Endothelial cell of umbilical vein (primary cell): ENCODE results near the gene NPC1L1. TPM values are rescaled to one million over a fixed set of nuclear protein-coding genes. Genes with fewer than 3 reads are reported as not detected.

Experiments used
- BruUV-seq: library from RNA; stranded (reverse); fragments of 400-500 nt; replicated peaks from 2 replicates; lab custom pipeline; 2021; lab: Mats Ljungman, UMichigan
- CTCF ChIA-PET: fragments of 300-600, 350-600 bp; sonication (Branson Sonifier 250); formaldehyde crosslinking; loops from one replicate; lab custom pipeline; 2021; ENCODE audit warnings: antibody characterized with exemption, inconsistent platforms; lab: Charles Lee
- POLR2A ChIA-PET: fragments of 300-600, 350-600 bp; sonication (Branson Sonifier 250); formaldehyde crosslinking; loops from one replicate; lab custom pipeline; 2021; ENCODE audit warnings: antibody characterized with exemption, inconsistent platforms; lab: Charles Lee
- DNase-seq: peaks from one replicate; pipeline ENCODE4 v3.0.0-alpha.2; 2011; ENCODE audit warnings: low read depth, low spot score
- FAIRE-seq: peaks from 2 replicates; lab custom pipeline; 2011; peaks lifted over from hg19 to GRCh38; lab: Jason Lieb, UNC
- H2AFZ ChIP-seq: 2 replicates; pipeline ENCODE4 v1.6.0; 2012; ENCODE audit warnings: low read depth, low read length, control low read depth, inconsistent platforms
- H3K27ac ChIP-seq: 2 replicates; pipeline ENCODE4 v1.5.1; 2011; ENCODE audit warnings: low read depth, mild to moderate bottlenecking, control low read depth, low read length, moderate library complexity; ENCODE audit not compliant: insufficient read depth
- H3K27me3 ChIP-seq, 2 experiments: 2 replicates each; pipeline versions ENCODE4 v1.6.0 to v1.6.1; 2011; ENCODE audit warnings: low read length in 2 of 2, mixed read lengths in 1 of 2; ENCODE audit not compliant: control insufficient read depth in 2 of 2, insufficient read depth in 2 of 2
- H3K36me3 ChIP-seq, 2 experiments: 2 replicates in 1 of 2; 3 replicates in 1 of 2; pipeline ENCODE4 v1.5.1; 2011; ENCODE audit warnings: low read length in 2 of 2, mild to moderate bottlenecking in 1 of 2, moderate library complexity in 1 of 2; ENCODE audit not compliant: control insufficient read depth in 2 of 2, insufficient read depth in 2 of 2; ENCODE audit errors: extremely low read depth in 1 of 2
- H3K4me1 ChIP-seq: 3 replicates; pipeline ENCODE4 v1.5.1; 2011; ENCODE audit warnings: mild to moderate bottlenecking, low read length; ENCODE audit not compliant: control insufficient read depth, insufficient read depth; ENCODE audit errors: extremely low read depth
- H3K4me2 ChIP-seq: 2 replicates; pipeline ENCODE4 v1.6.1; 2011; ENCODE audit warnings: low read length, control low read depth, mixed read lengths; ENCODE audit not compliant: insufficient read depth
- H3K4me3 ChIP-seq, 3 experiments: fragments of 200-600 bp in 1 of 3; sonication (generic), shearing (Covaris generic) in 1 of 3; replicated peaks in 1 of 3; 2 replicates each; pipeline ENCODE4 v1.5.1; 2011 to 2016; ENCODE audit warnings: control low read depth in 3 of 3, low read length in 3 of 3, mild to moderate bottlenecking in 2 of 3, inconsistent platforms in 1 of 3, low read depth in 1 of 3, moderate library complexity in 1 of 3; ENCODE audit not compliant: insufficient read depth in 1 of 3
- H3K79me2 ChIP-seq: 2 replicates; pipeline ENCODE4 v1.6.0; 2012; ENCODE audit warnings: low read length, inconsistent platforms; ENCODE audit not compliant: control insufficient read depth, insufficient read depth
- H3K9ac ChIP-seq: replicated peaks from 2 replicates; pipeline ENCODE3; 2011; ENCODE audit warnings: low read length, control low read depth; ENCODE audit not compliant: insufficient read depth; ENCODE audit errors: extremely low read depth
- H3K9me1 ChIP-seq: replicated peaks from 3 replicates; pipeline ENCODE4 v1.6.0; 2011; ENCODE audit warnings: mild to moderate bottlenecking, low read length; ENCODE audit not compliant: control insufficient read depth, insufficient read depth; ENCODE audit errors: extremely low read depth
- H3K9me3 ChIP-seq: replicated peaks from 2 replicates; pipeline ENCODE4 v1.5.1; 2012; ENCODE audit warnings: low read length, inconsistent platforms; ENCODE audit not compliant: control insufficient read depth, insufficient read depth
- H4K20me1 ChIP-seq: replicated peaks from 2 replicates; pipeline ENCODE3; 2011; ENCODE audit warnings: mild to moderate bottlenecking, low read length; ENCODE audit not compliant: control insufficient read depth, insufficient read depth; ENCODE audit errors: extremely low read depth
- FOS ChIP-seq: IDR thresholded peaks from 2 replicates; pipeline ENCODE4 v1.6.1; 2011; ENCODE audit warnings: mild to moderate bottlenecking, low read length, moderate library complexity, borderline replicate concordance; ENCODE audit not compliant: insufficient read depth
- GATA2 ChIP-seq: IDR thresholded peaks from 2 replicates; pipeline ENCODE4 v1.7.0; 2011; ENCODE audit warnings: low read depth, mild to moderate bottlenecking, moderate library complexity, mixed read lengths, low read length; ENCODE audit not compliant: insufficient read length, insufficient read depth
- JUN ChIP-seq: IDR thresholded peaks from 2 replicates; pipeline ENCODE4 v1.6.1; 2011; ENCODE audit warnings: borderline replicate concordance, low read depth; ENCODE audit not compliant: insufficient read length, insufficient read depth
- MYC ChIP-seq: IDR thresholded peaks from one replicate; pipeline ENCODE4 v1.6.1; 2011; ENCODE audit warnings: mild to moderate bottlenecking, low read depth, low read length
- POLR2A ChIP-seq: IDR thresholded peaks from 2 replicates; pipeline ENCODE4 v1.6.1; 2012; ENCODE audit warnings: low read depth, mild to moderate bottlenecking, control low read depth, low read length
- POLR2AphosphoS5 ChIP-seq: IDR thresholded peaks from 2 replicates; pipeline ENCODE4 v1.6.1; 2012; ENCODE audit warnings: low read depth, mild to moderate bottlenecking, control low read depth, low read length, moderate library complexity; ENCODE audit not compliant: insufficient read depth
- dilution Hi-C: fragments of 300-500 bp; cut with MboI; formaldehyde crosslinking; loops from one replicate; pipeline ENCODE4 v1.15.0; 2019; ENCODE audit warnings: low sequenced_read_pairs; ENCODE audit not compliant: extremely low pct_ligation_motif_present
- intact Hi-C: fragments of 100-400 bp; cut with micrococcal nuclease; formaldehyde crosslinking; loops from one replicate; pipeline ENCODE4 v1.10.0; 2022
- polyA plus RNA-seq, 4 experiments: library from polyadenylated mRNA; depleted of rRNA in 3 of 4; stranded (reverse) in 3 of 4; unstranded in 1 of 4; fragments of >200 nt; gene quantifications; 2 replicates each; pipeline versions ENCODE4 v1.2.1 to v1.2.3, GENCODE V29; 2011 to 2012; ENCODE audit warnings: missing spikeins in 1 of 4
- total RNA-seq: library from RNA; stranded (reverse); gene quantifications from 2 replicates; pipeline ENCODE4 v1.2.3, GENCODE V29; 2021
- TF ChIP-seq, protein P1 (sequence below): IDR thresholded peaks from 2 replicates; pipeline ENCODE4 v1.6.1; 2011; ENCODE audit not compliant: insufficient read depth, insufficient read length
- TF ChIP-seq, protein P2 (sequence below), 2 donors: IDR thresholded peaks; 1 replicate in 1 of 2; 2 replicates in 1 of 2; pipeline ENCODE4 v1.5.1; 2011; ENCODE audit warnings: low read length in 2 of 2, mild to moderate bottlenecking in 2 of 2, moderate library complexity in 2 of 2, control low read depth in 1 of 2, inconsistent platforms in 1 of 2, low read depth in 1 of 2; ENCODE audit not compliant: insufficient read depth in 1 of 2; ENCODE audit errors: extremely low read depth in 1 of 2

The NPC1L1 gene
- total and polyA plus RNA-seq, 2 donors (not counting 3 experiments of a cell fraction or from before 2014, with no cell fraction given): not detected

DNA sequence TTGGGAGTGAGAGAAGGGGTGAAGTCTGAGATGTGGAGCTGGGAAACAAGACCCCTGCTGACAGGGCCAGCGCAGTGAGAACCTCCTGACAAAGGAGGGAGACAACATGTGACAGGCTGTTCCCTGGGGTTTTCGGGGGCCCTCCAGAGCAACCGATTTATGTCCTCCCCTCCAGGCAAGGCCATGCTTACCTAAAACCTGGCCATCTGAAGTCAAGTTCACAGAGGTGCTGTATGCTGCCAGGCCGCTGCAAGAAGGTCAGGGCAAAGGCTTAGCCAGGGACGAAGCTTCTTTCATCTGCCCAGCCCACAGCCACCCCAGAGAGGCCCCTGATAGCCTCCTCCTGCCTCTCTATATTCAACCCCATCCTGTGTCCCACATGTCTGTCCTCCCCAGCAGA, 20.6 kb downstream of the NPC1L1 start:
- Histone ChIP-seq H3K27me3 (peaks cover 6 to 8% of the 10 kb centered on the region in 2 experiments), H3K4me2 (no peak overlapping the region), H3K9me1 (no peaks in the 10 kb centered on the region), H2AFZ (no peak overlapping the region), H4K20me1 (no peaks in the 10 kb centered on the region), H3K4me3 (no peak overlapping the region), H3K9ac (no peak overlapping the region), H3K27ac (no peak overlapping the region), H3K79me2 (no peaks in the 10 kb centered on the region), H3K36me3 (no peaks in the 10 kb centered on the region), H3K9me3 (no peaks in the 10 kb centered on the region), H3K4me1 (no peaks in the 10 kb centered on the region)
- ChIA-PET CTCF (interaction anchor here (0.5 to 3.0 kb wide), 3 partner anchors 14 to 287 kb away, joined by 3 to 17 read pairs (median 4); no protein-coding TSS in a partner anchor), POLR2A (no interaction called here)
- dilution Hi-C loops: no loop called here
- BruUV-seq: no TSS peak
- FAIRE-seq (no peak), DNase-seq (no peak)
- TF ChIP-seq, protein P1, sequence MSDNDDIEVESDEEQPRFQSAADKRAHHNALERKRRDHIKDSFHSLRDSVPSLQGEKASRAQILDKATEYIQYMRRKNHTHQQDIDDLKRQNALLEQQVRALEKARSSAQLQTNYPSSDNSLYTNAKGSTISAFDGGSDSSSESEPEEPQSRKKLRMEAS: no peak
- TF ChIP-seq FOS (no peak), JUN (no peak), MYC (no peak), GATA2 (no peak), POLR2AphosphoS5 (no peak), POLR2A (no peak)
- TF ChIP-seq, protein P2, sequence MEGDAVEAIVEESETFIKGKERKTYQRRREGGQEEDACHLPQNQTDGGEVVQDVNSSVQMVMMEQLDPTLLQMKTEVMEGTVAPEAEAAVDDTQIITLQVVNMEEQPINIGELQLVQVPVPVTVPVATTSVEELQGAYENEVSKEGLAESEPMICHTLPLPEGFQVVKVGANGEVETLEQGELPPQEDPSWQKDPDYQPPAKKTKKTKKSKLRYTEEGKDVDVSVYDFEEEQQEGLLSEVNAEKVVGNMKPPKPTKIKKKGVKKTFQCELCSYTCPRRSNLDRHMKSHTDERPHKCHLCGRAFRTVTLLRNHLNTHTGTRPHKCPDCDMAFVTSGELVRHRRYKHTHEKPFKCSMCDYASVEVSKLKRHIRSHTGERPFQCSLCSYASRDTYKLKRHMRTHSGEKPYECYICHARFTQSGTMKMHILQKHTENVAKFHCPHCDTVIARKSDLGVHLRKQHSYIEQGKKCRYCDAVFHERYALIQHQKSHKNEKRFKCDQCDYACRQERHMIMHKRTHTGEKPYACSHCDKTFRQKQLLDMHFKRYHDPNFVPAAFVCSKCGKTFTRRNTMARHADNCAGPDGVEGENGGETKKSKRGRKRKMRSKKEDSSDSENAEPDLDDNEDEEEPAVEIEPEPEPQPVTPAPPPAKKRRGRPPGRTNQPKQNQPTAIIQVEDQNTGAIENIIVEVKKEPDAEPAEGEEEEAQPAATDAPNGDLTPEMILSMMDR (IDR thresholded peaks at IDR 0.05; ENCODE audit: extremely low read depth in 1 of 2, insufficient read depth in 1 of 2, low read depth in 1 of 2, low read length in 2 of 2): no peak
- intact Hi-C loops: no loop called here
